NK-92 (cell line): ENCODE data around the gene MDFI.
"Not testable (repeated sequence)": the region's sequence is repeated elsewhere in the genome, so short reads cannot be mapped to it uniquely, and the experiment has no call there.

ENCODE experiments used
- DNase-seq: peaks from one replicate; lab custom pipeline; 2025; ENCODE audit not compliant: unreplicated experiment; lab: John Stamatoyannopoulos, UW

MDFI gene

GRCh38 chr6:41602422-41602743, 35.9 kb upstream of the MDFI start:
- no peak for DNase-seq

DNA sequence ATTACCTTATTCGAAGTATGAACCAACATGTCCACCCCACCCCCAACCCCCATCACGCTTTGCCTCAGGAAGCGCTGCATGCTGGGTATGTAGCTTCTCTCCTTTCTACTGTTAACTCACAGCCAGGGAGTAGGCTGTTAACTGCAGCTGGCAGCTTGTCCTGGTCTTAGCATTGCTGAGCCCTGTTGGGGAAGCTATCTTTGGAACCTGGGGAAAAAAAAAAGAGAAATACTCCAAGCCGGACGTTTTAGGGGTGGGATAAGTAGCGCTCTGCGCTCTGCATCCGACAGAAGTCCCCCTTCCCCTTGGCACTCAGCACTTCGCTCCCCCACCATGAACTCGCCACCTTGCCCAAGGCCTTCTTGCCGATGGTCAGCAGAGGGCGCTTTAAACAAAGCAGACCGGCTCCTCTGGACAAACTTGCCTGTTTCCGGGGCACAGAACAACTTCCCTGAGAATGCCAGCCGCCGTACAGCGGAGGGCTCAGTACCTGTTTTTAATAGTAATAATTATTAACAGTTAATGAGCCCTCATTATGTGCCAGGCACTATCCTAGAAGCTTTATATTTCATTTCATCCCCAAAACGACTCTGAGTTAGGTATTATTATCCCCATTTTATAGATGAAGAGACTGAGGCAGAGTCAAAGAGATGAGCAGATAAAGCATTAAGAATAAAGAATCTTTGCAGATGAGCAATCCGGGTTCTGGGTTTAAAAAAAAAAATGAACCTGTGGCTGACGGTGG, 35.2 kb upstream of the MDFI start:
- no peak for DNase-seq

DNA sequence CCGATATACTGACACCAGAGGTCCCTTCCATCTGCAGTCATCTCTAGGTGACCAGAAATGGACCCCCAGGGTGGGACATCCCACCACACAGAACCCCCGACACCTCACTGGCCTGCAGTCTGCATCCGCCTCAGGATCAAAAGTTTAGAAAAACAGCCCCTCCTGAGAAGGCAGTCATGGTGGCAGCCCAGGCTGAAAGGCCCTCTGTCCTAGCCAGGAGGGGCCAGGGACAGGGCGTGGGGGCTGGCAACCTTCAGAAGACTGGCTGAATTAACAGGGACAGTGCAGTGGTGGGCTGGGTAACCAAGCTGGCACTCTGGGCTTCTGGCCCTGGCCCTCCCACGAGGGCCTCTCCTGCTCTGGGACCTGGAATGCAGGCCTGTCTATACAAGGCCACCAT, 34.3 kb upstream of the MDFI start:
- DNase-seq, result no peak

- no peak for DNase-seq
Measured at GRCh38 chr6:41605649-41606048, 32.6 kb upstream of the MDFI start.

GRCh38 chr6:41607036-41607435, 31.2 kb upstream of the MDFI start:
- no peak for DNase-seq

DNA sequence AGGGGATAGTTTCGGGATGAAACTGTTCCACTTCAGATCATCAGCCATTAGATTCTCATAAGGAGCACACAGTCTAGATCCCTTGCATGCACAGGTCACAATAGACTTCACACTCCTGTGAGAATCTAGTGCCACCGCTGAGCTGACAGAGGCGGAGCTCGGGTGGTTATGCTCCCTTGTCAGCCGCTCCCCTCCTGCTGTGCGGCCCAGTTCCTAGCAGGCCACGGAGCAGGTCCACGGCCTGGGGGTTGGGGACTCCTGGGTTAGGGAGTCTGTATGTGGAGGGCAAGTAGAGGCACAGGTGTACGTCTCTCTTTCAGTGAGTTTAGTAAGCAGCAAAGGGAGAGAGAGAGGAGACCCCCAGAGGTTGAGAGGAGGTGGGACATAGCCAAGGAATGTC, 30.5 kb upstream of the MDFI start:
- no peak for DNase-seq

GRCh38 chr6:41608443-41609151, 29.7 kb upstream of the MDFI start:
- no peak for DNase-seq

GRCh38 chr6:41614715-41615114, 23.6 kb upstream of the MDFI start:
- DNase-seq, result no peak

- DNase-seq, result no peak
Measured at GRCh38 chr6:41615311-41615710, 23.0 kb upstream of the MDFI start.

DNA sequence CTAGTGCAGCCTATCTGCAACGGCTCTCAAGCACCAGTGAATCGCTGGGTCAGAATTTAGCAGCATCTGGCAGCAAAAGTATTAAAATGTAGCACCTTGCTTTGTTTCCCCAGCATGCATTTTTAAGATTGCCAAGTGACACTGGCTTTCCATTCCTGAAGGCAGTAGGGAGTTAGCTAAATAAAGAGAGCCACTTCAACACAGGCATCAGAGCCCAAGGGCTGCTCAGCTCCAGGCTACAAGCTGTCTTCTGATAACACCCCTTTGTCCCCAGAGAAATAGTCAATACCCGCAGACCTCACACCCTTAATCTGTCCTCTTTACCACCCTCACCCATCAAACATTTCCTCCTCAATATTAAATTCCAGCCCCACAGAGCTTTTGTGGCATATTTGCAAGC, 19.7 kb upstream of the MDFI start:
- DNase-seq, result no peak

DNA sequence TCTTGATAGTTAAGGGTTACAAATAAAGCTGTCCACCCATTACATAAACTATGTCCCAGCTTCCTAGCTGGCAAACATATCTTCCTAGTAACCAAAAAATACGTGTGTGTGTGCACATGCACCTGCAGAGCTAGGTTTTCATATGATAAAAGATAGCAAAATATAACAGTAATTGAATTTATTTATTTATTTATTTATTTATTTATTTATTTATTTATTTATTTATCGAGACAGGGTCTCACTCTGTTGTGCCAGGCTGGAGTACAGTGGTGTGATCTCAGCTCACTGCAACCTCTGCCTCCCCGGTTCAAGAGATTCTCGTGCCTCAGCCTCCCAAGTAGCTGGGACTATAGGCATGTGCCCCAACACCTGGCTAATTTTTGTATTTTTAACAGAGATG, 19.1 kb upstream of the MDFI start:
- not testable (repeated sequence) for DNase-seq

GRCh38 chr6:41621367-41621766, 16.9 kb upstream of the MDFI start:
- no peak for DNase-seq

DNA sequence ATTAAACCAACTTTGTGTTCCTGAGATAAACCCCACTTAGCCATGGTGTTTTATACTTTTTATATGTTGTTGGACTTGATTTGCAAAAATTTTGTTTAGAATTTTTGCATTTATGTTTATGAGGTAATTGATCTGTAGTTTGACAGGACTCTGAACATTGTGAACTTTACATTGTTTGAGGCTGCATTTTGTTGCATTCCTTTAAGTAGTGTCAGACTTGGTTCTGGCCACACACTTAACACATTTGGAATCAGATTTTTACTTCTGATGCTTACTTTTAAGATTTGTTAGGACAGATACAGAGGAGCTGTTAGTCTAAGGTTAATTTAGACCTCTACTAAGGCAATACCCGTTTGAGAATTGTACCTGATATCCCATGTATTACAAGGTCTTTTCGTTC, 16.5 kb upstream of the MDFI start:
- DNase-seq, result no peak

- DNase-seq, result no peak
Measured at GRCh38 chr6:41622206-41622988, 15.9 kb upstream of the MDFI start.

GRCh38 chr6:41623330-41623729, 14.9 kb upstream of the MDFI start:
- no peak for DNase-seq

- no peak for DNase-seq
Measured at GRCh38 chr6:41624621-41625380, 13.5 kb upstream of the MDFI start.

- no peak for DNase-seq
Measured at GRCh38 chr6:41625442-41625841, 12.8 kb upstream of the MDFI start.

GRCh38 chr6:41626022-41626421, 12.2 kb upstream of the MDFI start:
- DNase-seq, result no peak

GRCh38 chr6:41626917-41627316, 11.4 kb upstream of the MDFI start:
- DNase-seq, result no peak

- DNase-seq, result no peak
Measured at GRCh38 chr6:41629128-41629527, 9.1 kb upstream of the MDFI start.

- no peak for DNase-seq
Measured at GRCh38 chr6:41630069-41630468, 8.2 kb upstream of the MDFI start.
